GM18907 (cell line): ENCODE results near the gene TPMT.

ENCODE experiments used
- ATAC-seq: cut with Tn5 transposase; IDR thresholded peaks from one replicate; pipeline ENCODE4 v1.9.1; 2021; ENCODE audit warnings: mild to moderate bottlenecking, moderate library complexity; ENCODE audit not compliant: unreplicated experiment

Gene TPMT

DNA sequence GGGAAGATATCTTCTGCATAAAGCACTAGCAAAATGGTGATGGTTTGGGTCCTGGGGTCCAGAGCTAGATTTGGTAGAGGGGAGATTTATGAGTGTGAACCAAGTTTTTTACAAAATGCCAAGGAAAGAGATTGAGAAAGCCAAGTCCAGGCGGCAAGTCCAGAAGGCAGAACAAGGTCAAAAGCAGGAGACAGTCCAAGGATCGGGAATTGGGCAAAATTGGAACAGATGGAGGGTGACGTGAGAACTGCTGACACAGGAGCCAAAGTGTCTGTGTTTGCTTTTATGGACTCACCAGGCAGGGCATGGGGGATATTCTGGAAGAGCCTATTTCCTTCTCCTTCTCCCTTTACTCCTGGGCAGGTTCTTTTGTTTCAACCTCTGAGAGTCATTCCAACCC is 36.5 kb downstream of the TPMT start:
- ATAC-seq, result no peak

GRCh38 chr6:18117136-18117535 is 37.7 kb downstream of the TPMT start:
- no peak for ATAC-seq

DNA sequence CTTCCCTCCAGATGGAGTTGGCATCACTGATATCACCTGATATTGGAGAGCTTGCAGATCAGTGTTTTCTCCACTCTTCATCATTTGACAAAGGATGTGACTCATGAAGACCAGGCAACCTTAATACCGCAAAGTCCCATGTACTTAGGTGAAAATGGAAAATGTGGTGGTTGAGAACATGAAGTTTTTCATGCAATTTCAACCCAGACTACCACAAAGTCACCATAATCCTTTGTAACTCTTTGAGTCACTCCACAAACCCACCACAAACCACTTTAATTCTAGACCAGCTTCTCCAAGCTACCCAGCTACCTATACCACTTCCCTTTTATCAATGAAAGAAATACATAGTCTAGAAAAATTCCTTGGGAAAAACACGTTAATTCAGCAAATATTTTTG is 39.5 kb downstream of the TPMT start:
- no peak for ATAC-seq

- ATAC-seq, result no peak
Measured at GRCh38 chr6:18110162-18110561, 44.7 kb downstream of the TPMT start.

DNA sequence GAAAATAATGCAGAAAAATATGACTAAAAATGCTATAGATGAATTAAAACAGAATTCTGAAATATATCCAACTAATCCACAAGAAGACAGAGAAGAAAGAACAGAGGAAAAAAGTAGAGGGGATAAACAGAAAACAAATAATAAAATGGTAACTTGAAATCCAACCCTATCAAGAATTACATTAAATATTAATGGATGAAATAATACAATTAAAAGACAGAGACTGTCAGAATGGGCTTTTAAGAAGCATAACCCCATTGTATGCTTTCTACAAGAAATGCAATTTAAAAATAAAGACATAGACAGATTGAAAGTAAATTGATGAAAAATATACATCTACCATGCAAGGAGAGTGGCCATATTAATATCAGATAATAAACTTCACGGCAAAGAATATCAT is 47.8 kb downstream of the TPMT start:
- no peak for ATAC-seq

DNA sequence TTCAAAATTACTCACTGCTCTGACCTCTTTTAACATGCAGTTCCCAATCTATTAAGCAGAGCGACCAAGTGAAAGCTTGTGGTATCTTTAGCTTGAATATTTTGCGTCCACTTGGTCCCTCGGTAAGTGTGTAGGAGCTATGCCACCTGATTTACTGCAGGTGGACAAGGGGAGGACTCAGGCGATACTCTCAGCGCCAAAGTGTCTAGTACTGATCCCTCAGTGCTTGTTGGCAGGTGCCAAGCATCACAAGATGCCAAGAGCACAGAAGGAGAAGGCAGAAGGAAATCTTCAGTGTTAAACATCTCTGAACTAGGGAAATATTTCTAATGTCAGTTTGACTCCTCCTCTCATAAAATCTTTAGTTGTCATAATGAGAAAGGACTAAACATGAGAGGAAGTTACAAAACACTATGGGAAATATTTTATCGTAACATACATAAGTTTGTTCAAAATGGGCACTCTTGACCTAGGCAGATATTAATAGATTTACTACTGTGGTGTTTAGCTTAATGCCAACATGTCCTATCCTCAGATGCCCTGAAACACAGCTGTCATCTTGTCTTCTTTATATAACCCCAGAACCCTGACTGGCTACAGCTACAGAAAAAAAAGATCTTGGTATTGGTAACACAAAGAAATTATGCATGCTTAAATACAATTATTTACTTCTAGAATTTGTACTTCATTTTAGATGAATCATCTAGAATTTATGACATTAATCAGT is 51.9 kb downstream of the TPMT start:
- ATAC-seq, result no peak

DNA sequence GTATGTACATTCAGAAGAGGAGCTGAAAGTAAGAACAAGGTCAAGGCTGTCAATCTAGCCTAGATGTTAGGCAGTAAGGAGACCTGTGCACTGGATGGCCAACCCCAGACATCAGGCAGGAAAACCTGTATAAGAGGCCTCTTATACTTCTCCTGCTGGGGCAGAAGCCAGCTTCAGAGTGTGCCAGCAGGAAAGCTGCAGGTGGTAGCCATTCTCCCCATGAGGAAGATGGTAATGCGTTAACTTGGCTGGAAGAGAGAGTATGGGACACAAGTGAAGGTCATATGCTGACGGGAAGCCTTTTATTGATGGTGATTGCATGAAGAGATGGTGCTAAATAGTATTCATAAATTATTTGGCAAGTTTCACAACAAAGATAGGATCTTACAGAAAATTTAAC is 53.0 kb downstream of the TPMT start:
- no peak for ATAC-seq

- no peak for ATAC-seq
Measured at GRCh38 chr6:18101271-18101670, 53.6 kb downstream of the TPMT start.

DNA sequence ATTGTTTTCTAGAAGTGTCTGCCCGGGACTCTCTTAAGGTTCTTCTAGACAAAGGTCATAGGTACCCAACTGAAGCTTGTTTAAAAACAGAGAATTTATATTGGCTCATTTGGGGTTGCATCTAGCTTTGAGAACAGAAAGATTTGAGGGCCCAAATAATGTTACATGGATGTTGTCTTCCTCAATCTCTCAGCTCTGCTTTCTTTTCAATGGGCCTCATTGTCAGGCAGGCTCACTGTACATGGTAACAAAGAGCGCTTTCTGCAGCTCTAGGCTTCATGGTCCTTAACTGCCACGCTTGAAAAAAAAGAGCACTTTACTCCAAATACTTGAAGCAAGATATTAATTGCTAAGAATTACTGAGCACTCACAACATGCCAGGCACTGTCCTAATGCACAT is 54.6 kb downstream of the TPMT start:
- ATAC-seq, result no peak

DNA sequence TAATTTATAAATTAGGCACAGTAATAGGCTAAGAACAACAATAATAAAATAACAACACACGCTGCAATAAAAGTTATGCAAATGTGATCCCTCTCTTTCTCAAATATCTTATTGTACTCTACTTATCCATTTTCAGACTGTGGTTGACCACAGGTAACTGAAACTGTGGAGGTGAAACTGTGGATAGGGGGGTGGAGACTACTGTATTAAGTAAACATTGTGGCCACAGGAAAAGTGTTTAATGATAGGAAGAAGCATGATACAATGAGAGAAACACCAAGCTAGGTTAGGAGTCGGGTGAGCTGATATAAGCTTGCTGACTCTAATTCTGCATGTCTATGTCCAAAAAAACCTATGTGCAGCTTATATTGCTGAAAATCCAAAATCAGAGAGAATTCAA is 55.4 kb downstream of the TPMT start:
- ATAC-seq, result no peak

DNA sequence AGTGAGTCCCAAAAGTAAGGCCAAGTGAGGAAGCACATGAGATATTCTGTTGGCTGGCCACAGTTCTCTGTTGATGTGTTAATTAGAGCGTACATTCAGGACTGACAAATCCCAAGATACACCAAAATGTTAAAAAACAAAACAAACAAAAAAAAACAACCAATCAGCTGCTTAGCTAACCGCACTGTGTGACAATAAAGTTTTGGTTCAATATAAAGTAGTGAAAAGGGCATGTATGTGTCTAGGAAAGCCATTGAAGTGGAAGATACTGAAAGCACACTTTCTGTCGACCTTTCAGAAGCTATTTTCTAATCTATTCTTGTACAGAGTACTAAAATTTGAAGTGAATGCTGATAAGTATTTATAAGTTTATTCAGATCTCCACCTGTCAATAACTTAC is 58.5 kb downstream of the TPMT start:
- no peak for ATAC-seq

GRCh38 chr6:18091382-18091781 is 63.5 kb downstream of the TPMT start:
- ATAC-seq, result no peak

DNA sequence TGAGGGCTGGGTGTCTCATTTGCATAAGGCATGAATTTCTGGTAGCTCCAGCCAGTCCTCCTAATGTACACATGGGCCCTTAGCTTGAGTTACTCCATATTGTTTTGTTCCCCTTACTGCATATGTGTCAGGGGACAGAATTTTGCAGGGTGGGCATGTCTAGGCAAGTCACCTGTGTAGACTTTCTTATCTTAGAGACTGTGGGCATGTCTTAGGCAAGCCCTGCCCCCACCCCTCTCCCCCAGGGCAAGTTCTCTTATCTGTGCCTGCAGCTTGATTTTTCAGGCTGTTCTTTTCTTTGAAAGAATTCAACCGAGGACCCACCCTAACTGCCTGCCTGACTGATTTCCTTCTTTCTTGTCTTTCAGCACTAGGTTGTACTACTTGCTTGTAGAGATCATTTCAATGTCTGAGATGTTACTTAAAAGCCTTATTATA is 64.5 kb downstream of the TPMT start:
- no peak for ATAC-seq

DNA sequence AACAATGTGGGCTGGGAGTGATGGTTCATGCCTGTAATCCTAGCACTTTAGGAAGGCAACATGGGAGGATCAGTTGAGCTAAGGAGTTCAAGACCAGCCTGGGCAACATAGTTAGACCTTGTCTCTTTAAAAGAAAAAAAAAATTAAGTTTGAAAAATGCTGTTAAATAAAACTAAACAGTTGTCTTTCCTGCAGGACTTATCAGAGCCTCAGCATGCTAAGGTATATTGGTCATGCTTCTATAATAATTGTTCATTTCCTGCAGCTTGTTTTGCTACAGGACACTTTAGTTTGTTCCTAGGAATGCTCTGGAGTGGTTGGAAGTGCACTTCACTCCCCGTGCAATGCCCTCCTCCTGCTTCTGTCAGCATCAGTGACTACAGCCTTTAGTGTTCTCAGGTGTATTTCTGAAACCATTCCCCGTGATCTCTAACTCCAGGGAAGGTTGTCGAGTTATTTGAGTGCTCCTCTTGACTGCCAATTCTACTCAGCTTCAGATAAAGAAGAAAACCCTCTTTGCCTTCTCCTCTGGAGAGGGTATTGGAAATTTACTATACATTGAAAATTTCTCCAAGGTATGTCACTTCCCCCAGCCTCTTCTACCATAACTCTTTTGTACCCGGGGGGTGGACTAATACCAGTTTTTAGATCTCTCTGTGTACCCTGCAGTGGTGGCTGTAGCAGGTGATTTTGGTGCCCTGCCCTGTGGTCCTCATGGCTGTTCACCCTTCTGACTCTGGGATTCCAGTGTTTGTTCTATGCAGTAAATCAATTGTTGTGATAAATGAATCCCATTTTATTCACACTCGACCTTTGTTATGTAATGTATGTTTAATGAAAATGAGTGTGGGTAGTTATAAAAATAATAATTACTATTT is 66.2 kb downstream of the TPMT start:
- no peak for ATAC-seq

DNA sequence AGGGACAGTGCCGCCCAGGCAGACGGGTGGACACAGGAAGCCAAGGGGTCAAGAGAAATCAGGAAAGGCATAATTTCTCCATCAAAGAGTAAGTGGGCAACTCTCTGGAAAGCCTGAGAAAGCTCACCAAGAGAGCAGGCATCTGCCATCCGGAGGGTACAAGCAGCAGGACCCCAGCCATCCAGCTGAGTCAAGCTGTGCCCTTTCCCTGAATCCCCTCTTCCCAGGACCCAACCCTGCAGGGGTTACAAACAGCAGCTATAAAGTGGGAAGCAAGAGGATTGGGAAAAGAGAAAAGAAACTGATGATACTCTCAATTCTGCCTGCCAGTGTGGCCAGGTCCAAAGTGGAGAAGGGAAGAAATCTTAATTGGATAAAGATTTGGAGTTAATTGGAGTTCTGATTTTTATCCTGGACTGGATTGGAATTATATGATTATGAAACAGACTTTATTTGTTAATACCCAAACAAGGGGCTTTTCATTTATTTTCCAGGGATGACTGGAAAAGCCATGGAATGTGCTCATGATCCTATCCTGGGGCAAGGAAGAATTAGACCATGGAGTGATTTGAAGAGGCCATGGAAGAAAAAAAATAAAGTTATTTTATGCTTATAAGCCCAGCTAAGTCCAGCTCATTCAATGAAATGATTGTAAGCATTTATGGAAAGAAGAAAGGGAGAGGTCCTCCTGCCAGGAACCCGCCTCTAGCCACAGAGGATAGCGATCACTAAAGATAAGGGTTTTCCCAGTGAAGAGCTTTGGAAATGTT is 67.3 kb downstream of the TPMT start:
- ATAC-seq, result no peak

GRCh38 chr6:18081025-18081668 is 73.7 kb downstream of the TPMT start:
- no peak for ATAC-seq

DNA sequence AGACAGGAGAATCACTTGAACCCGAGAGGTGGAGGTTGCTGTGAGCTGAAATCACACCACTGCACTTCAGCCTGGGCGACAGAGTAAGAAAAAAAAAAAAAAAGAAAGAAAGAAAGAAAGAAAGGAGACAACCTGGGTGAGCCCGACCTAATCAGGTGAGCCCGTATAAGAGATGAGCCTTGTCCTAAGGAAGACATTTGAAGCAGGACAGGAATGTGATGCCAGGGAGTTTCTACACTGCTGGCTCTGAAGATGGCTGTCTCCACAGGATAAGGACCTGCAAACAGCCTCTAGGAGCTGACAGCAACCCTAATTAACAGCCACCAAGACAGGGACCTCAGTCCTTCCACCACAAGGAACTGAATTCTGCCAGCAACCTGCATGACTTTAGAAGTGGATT is 74.3 kb downstream of the TPMT start:
- ATAC-seq, result no peak

DNA sequence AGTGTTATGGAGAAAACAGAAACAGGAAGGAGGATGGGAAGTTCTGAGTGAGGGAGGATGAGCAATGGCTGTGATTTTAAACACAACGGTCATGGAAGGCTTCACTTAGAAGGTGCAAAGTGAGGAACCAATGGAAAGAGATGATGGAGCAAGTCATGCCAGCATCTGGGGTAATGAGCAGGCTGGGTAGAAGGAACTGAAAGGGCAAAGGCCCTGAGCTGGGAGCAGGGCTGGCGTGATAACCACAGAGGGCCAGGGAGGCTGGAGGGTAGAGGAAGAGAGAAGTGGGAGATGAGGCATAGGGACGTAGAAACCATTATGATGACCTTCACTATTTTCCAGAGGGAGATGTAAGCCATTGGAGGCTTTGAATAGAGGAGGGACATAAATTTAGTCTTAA is 76.0 kb downstream of the TPMT start:
- no peak for ATAC-seq
